OCI-LY3 (cell line): Measurements from ENCODE around the gene TSPAN33.

ENCODE experiments used
- H2AFZ ChIP-seq: fragments of 200-600, 300-600 bp; shearing (Covaris generic); 2 replicates; pipeline ENCODE4 v1.6.0; 2014; ENCODE audit warnings: antibody characterized with exemption, low read depth, low read length
- H3K27ac ChIP-seq: fragments of 200-600, 300-600 bp; sonication (generic); 2 replicates; pipeline ENCODE4 v1.5.1; 2014; ENCODE audit warnings: mild to moderate bottlenecking, low read length, moderate library complexity, mixed read lengths
- H3K27me3 ChIP-seq: fragments of 200-600, 300-600 bp; sonication (generic); 2 replicates; pipeline ENCODE4 v1.6.1; 2014; ENCODE audit warnings: low read depth, low read length, mixed read lengths
- H3K36me3 ChIP-seq: fragments of 200-600, 300-600 bp; sonication (generic); replicated peaks from 2 replicates; pipeline ENCODE3; 2014; ENCODE audit warnings: low read depth, low read length, mixed read lengths
- H3K4me1 ChIP-seq: fragments of 300-600, 200-600 bp; sonication (generic); 2 replicates; pipeline ENCODE4 v1.6.1; 2014; ENCODE audit warnings: low read length, mixed read lengths
- H3K4me2 ChIP-seq: fragments of 200-600, 300-600 bp; sonication (generic); 2 replicates; pipeline ENCODE4 v1.6.1; 2014; ENCODE audit warnings: low read length, mixed read lengths
- H3K4me3 ChIP-seq: fragments of 300-600, 200-600 bp; sonication (generic); 2 replicates; pipeline ENCODE4 v1.5.1; 2014; ENCODE audit warnings: antibody characterized with exemption, mild to moderate bottlenecking, low read length, moderate library complexity
- H3K79me2 ChIP-seq: fragments of 300-600, 200-600 bp; shearing (Covaris generic); 2 replicates; pipeline ENCODE4 v1.6.1; 2014; ENCODE audit warnings: mild to moderate bottlenecking, low read length, mixed read lengths
- H3K9ac ChIP-seq: fragments of 300-600, 200-600 bp; shearing (Covaris generic); 2 replicates; pipeline ENCODE4 v1.6.0; 2014; ENCODE audit warnings: mild to moderate bottlenecking, low read length, moderate library complexity
- H3K9me3 ChIP-seq: fragments of 200-600, 300-600 bp; shearing (Covaris generic); 2 replicates; pipeline ENCODE4 v1.6.1; 2014; ENCODE audit warnings: low read length, mixed read lengths; ENCODE audit not compliant: insufficient read depth
- H4K20me1 ChIP-seq: fragments of 200-600, 300-600 bp; sonication (generic); 2 replicates; pipeline ENCODE4 v1.6.1; 2016; ENCODE audit warnings: low read length, mixed read lengths; ENCODE audit not compliant: insufficient read depth
- EZH2phosphoT487 ChIP-seq: fragments of 200-600 bp; shearing (Covaris generic); IDR thresholded peaks from 2 replicates; pipeline ENCODE4 v1.6.1; 2018; ENCODE audit warnings: antibody characterized with exemption, mixed run types, low read depth
- TF ChIP-seq, protein P1 (sequence below): fragments of 200-600, 300-600 bp; sonication (generic); IDR thresholded peaks from 2 replicates; pipeline ENCODE4 v1.5.1; 2014; ENCODE audit warnings: antibody characterized with exemption, low read length, low read depth

Gene TSPAN33

GRCh38 chr7:129127154-129127553 is 17.4 kb upstream of the TSPAN33 start:
- H3K4me3 ChIP-seq = no peak overlapping the region
- no peak overlapping the region for H3K27ac ChIP-seq
- H3K9ac ChIP-seq = no peak overlapping the region
- no peaks in the 10 kb centered on the region for H4K20me1 ChIP-seq
- H3K36me3 ChIP-seq = no peaks in the 10 kb centered on the region
- peaks cover 22% of the 10 kb centered on the region for H3K4me1 ChIP-seq
- H3K9me3 ChIP-seq = no peaks in the 10 kb centered on the region
- no peaks in the 10 kb centered on the region for H3K79me2 ChIP-seq
- no peak overlapping the region for H3K4me2 ChIP-seq
- no peaks in the 10 kb centered on the region for H3K27me3 ChIP-seq
- no peak overlapping the region for H2AFZ ChIP-seq
- TF ChIP-seq, protein P1, sequence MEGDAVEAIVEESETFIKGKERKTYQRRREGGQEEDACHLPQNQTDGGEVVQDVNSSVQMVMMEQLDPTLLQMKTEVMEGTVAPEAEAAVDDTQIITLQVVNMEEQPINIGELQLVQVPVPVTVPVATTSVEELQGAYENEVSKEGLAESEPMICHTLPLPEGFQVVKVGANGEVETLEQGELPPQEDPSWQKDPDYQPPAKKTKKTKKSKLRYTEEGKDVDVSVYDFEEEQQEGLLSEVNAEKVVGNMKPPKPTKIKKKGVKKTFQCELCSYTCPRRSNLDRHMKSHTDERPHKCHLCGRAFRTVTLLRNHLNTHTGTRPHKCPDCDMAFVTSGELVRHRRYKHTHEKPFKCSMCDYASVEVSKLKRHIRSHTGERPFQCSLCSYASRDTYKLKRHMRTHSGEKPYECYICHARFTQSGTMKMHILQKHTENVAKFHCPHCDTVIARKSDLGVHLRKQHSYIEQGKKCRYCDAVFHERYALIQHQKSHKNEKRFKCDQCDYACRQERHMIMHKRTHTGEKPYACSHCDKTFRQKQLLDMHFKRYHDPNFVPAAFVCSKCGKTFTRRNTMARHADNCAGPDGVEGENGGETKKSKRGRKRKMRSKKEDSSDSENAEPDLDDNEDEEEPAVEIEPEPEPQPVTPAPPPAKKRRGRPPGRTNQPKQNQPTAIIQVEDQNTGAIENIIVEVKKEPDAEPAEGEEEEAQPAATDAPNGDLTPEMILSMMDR = no peak
- TF ChIP-seq EZH2phosphoT487 = no peak

GRCh38 chr7:129127601-129128000 is 16.9 kb upstream of the TSPAN33 start:
- no peak overlapping the region for H2AFZ ChIP-seq
- H3K9ac ChIP-seq = no peak overlapping the region
- TF ChIP-seq, protein P1 = no peak
- H3K9me3 ChIP-seq = no peaks in the 10 kb centered on the region
- H3K4me1 ChIP-seq = peaks cover 17% of the 10 kb centered on the region
- no peak overlapping the region for H3K27ac ChIP-seq
- no peaks in the 10 kb centered on the region for H3K79me2 ChIP-seq
- no peak overlapping the region for H3K4me3 ChIP-seq
- H3K27me3 ChIP-seq = no peaks in the 10 kb centered on the region
- no peaks in the 10 kb centered on the region for H4K20me1 ChIP-seq
- no peaks in the 10 kb centered on the region for H3K36me3 ChIP-seq
- H3K4me2 ChIP-seq = no peak overlapping the region

DNA sequence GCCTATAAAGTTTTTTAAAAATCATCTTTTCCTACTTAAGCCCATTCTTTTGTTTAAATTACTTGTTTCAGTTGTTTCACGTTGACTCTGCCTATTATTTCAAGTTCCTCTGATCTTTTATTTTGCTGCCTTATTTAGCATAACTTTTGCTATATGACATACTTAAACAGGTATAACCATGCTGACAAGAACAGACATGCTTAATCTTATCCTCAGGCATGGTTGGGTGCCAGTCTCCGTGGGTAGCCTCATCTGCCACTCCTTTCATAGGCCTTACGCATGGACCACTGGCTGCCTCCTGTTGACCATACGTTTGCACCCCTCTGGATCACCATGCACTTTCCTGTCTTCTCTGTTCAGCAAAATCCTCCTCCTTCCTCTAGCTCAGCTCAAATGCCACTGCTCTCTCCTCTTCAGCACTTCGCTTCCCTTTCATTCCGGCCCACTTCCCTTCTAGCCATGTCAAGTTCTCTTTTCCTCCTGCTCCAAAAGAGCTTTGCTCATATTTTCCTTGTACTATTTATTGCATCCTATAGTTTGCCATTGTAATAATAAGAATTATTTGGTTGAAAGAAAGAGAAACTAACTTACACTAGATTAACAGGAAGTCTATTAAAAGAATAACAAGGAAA is 10.0 kb upstream of the TSPAN33 start:
- Histone ChIP-seq H2AFZ (peak overlapping the region; percentile 77), H3K4me1 (peaks cover 33% of the 10 kb centered on the region), H3K4me3 (no peak overlapping the region), H3K79me2 (no peaks in the 10 kb centered on the region), H3K36me3 (no peaks in the 10 kb centered on the region), H3K27me3 (no peaks in the 10 kb centered on the region), H3K27ac (peak overlapping the region; percentile 19; the same call in 1 of the 2 replicates), H3K9ac (no peak overlapping the region), H3K9me3 (no peaks in the 10 kb centered on the region), H3K4me2 (no peak overlapping the region), H4K20me1 (no peaks in the 10 kb centered on the region)
- TF ChIP-seq, protein P1 = no peak
- TF ChIP-seq EZH2phosphoT487 = no peak

GRCh38 chr7:129136887-129137642 is 7.4 kb upstream of the TSPAN33 start:
- Histone ChIP-seq H3K4me2 (peak overlapping the region; percentile 69), H3K4me3 (peak overlapping the region; percentile 34), H3K27ac (peak overlapping the region; percentile 94), H3K9ac (peak overlapping the region; percentile 58), H4K20me1 (no peaks in the 10 kb centered on the region), H3K79me2 (no peaks in the 10 kb centered on the region), H3K4me1 (peaks cover 33% of the 10 kb centered on the region), H3K27me3 (no peaks in the 10 kb centered on the region), H2AFZ (peak overlapping the region; percentile 58; the same call in 1 of the 2 replicates), H3K9me3 (no peaks in the 10 kb centered on the region), H3K36me3 (no peaks in the 10 kb centered on the region)
- TF ChIP-seq, protein P1 = no peak
- no peak for TF ChIP-seq EZH2phosphoT487
